SK-N-SH treated with all-trans-retinoic acid at 6 μM for 48 hours (cell line): ENCODE data around the gene ATP10B.
"Not testable (repeated sequence)": the region's sequence is repeated elsewhere in the genome, so short reads cannot be mapped to it uniquely, and the experiment has no call there.

Experiments
- ATAC-seq: fragments of 200-7000 bp; cut with Tn5 transposase; 3 replicates; pipeline ENCODE4 v1.9.1; 2020; ENCODE audit warnings: mild to moderate bottlenecking, moderate library complexity
- ARNTL ChIP-seq: fragments of 450-650 bp; formaldehyde crosslinking; IDR thresholded peaks from 2 replicates; pipeline ENCODE4 v1.5.0; 2020; ENCODE audit warnings: low read depth, mild to moderate bottlenecking, moderate library complexity, borderline replicate concordance
- BACH2 ChIP-seq: fragments of 250-450 bp; sonication (Bioruptor Pico); IDR thresholded peaks from 2 replicates; pipeline ENCODE4 v1.9.0; 2021; ENCODE audit warnings: mild to moderate bottlenecking, borderline replicate concordance
- CREB5 ChIP-seq: fragments of 250-450 bp; sonication (Bioruptor Pico); IDR thresholded peaks from 2 replicates; pipeline ENCODE4 v1.5.1; 2020; ENCODE audit warnings: low read depth, mild to moderate bottlenecking, moderate library complexity
- ESRRG ChIP-seq: fragments of 250-450 bp; sonication (Bioruptor Pico); IDR thresholded peaks from 2 replicates; pipeline ENCODE4 v1.6.1; 2021; ENCODE audit warnings: mild to moderate bottlenecking
- GLIS3 ChIP-seq: fragments of 250-450 bp; sonication (Bioruptor Pico); IDR thresholded peaks from 2 replicates; pipeline ENCODE4 v1.5.0; 2020; ENCODE audit warnings: mild to moderate bottlenecking, moderate library complexity
- ISL1 ChIP-seq: fragments of 250-450 bp; sonication (Bioruptor Pico); IDR thresholded peaks from 2 replicates; pipeline ENCODE4 v2.1.2; 2022; ENCODE audit warnings: mild to moderate bottlenecking, moderate library complexity
- OSR1 ChIP-seq: fragments of 250-450 bp; sonication (Bioruptor Pico); IDR thresholded peaks from 2 replicates; pipeline ENCODE4 v1.8.0; 2022; ENCODE audit warnings: moderate library complexity, mild to moderate bottlenecking, inconsistent platforms
- PATZ1 ChIP-seq: fragments of 250-450 bp; sonication (Bioruptor Pico); IDR thresholded peaks from 2 replicates; pipeline ENCODE4 v1.8.0; 2020; ENCODE audit warnings: mild to moderate bottlenecking, moderate library complexity, borderline replicate concordance
- POU6F1 ChIP-seq: fragments of 250-450 bp; sonication (Bioruptor Pico); IDR thresholded peaks from 2 replicates; pipeline ENCODE4 v1.8.0; 2021; ENCODE audit warnings: low read depth, mild to moderate bottlenecking, moderate library complexity, borderline replicate concordance
- PPARA ChIP-seq: fragments of 250-450 bp; sonication (Bioruptor Pico); IDR thresholded peaks from 2 replicates; pipeline ENCODE4 v1.5.0; 2020; ENCODE audit warnings: mild to moderate bottlenecking, borderline replicate concordance
- RARB ChIP-seq: fragments of 250-450 bp; sonication (Bioruptor Pico); IDR thresholded peaks from 2 replicates; pipeline ENCODE4 v1.8.0; 2021; ENCODE audit warnings: mild to moderate bottlenecking, moderate library complexity
- SNAI2 ChIP-seq: fragments of 250-450 bp; sonication (Bioruptor Pico); IDR thresholded peaks from 2 replicates; pipeline ENCODE4 v1.5.0; 2020; ENCODE audit warnings: mild to moderate bottlenecking, moderate library complexity
- TCF4 ChIP-seq: fragments of 250-450 bp; sonication (Bioruptor Pico); IDR thresholded peaks from 2 replicates; pipeline ENCODE4 v1.8.0; 2021; ENCODE audit warnings: mild to moderate bottlenecking, moderate library complexity, borderline replicate concordance
- TOX ChIP-seq: fragments of 250-450 bp; sonication (Bioruptor Pico); IDR thresholded peaks from 2 replicates; pipeline ENCODE4 v1.8.0; 2021; ENCODE audit warnings: mild to moderate bottlenecking, moderate library complexity, borderline replicate concordance
- TSHZ2 ChIP-seq: fragments of 250-450 bp; sonication (Bioruptor Pico); IDR thresholded peaks from 2 replicates; pipeline ENCODE4 v1.5.0; 2020; ENCODE audit warnings: mild to moderate bottlenecking, moderate library complexity
- ZC3H10 ChIP-seq: fragments of 250-450 bp; sonication (Bioruptor Pico); IDR thresholded peaks from 2 replicates; pipeline ENCODE4 v1.5.1; 2021; ENCODE audit warnings: mild to moderate bottlenecking, moderate library complexity
- ZFP3 ChIP-seq: fragments of 250-450 bp; sonication (Bioruptor Pico); IDR thresholded peaks from 2 replicates; pipeline ENCODE4 v1.5.0; 2020; ENCODE audit warnings: mild to moderate bottlenecking, moderate library complexity
- ZFP30 ChIP-seq: fragments of 450-650 bp; formaldehyde crosslinking; IDR thresholded peaks from 2 replicates; pipeline ENCODE4 v1.5.0; 2022; ENCODE audit warnings: mild to moderate bottlenecking, moderate library complexity
- ZNF565 ChIP-seq: fragments of 450-650 bp; formaldehyde crosslinking; conservative IDR thresholded peaks from 2 replicates; pipeline ENCODE4 v1.5.0; 2020; ENCODE audit warnings: low read depth, mild to moderate bottlenecking, moderate library complexity
- ZNF70 ChIP-seq: fragments of 450-650 bp; formaldehyde crosslinking; IDR thresholded peaks from 2 replicates; pipeline ENCODE4 v1.5.0; 2020; ENCODE audit warnings: mild to moderate bottlenecking, moderate library complexity
- ZNF8 ChIP-seq: fragments of 450-650 bp; formaldehyde crosslinking; IDR thresholded peaks from 2 replicates; pipeline ENCODE4 v1.5.0; 2020; ENCODE audit warnings: mild to moderate bottlenecking, moderate library complexity

The ATP10B gene

GRCh38 chr5:160833806-160834205 lies 18.2 kb downstream of the ATP10B start:
- TF ChIP-seq ISL1 (CRISPR knock-in tag) (no peak), POU6F1 (CRISPR knock-in tag) (no peak), GLIS3 (CRISPR knock-in tag) (no peak), TCF4 (CRISPR knock-in tag) (no peak), ZNF8 (CRISPR knock-in tag) (no peak)
- TF ChIP-seq, all 23 proteins: peak for 0
- no peak for ATAC-seq

GRCh38 chr5:160831801-160832200 lies 20.2 kb downstream of the ATP10B start:
- TF ChIP-seq TCF4 (CRISPR knock-in tag) (no peak), PPARA (CRISPR knock-in tag) (no peak), ZNF70 (no peak), ZC3H10 (CRISPR knock-in tag) (no peak), ZFP3 (CRISPR knock-in tag) (no peak), BACH2 (CRISPR knock-in tag) (no peak), SNAI2 (CRISPR knock-in tag) (no peak), ZNF8 (CRISPR knock-in tag) (no peak), ZNF565 (no peak)
- no peak for ATAC-seq

- no peak for TF ChIP-seq TSHZ2 (CRISPR knock-in tag)
- TF ChIP-seq PATZ1 (CRISPR knock-in tag): no peak
- no peak for TF ChIP-seq CREB5
- TF ChIP-seq GLIS3 (CRISPR knock-in tag): no peak
- no peak for TF ChIP-seq ZFP30 (CRISPR knock-in tag)
- no peak for TF ChIP-seq ZNF8 (CRISPR knock-in tag)
- no peak for TF ChIP-seq OSR1 (CRISPR knock-in tag)
- TF ChIP-seq ZFP3 (CRISPR knock-in tag): no peak
- TF ChIP-seq ARNTL (CRISPR knock-in tag): no peak
- no peak for TF ChIP-seq PPARA (CRISPR knock-in tag)
- no peak for TF ChIP-seq SNAI2 (CRISPR knock-in tag)
- TF ChIP-seq ESRRG (CRISPR knock-in tag): no peak
- TF ChIP-seq ZNF565: no peak
- TF ChIP-seq ISL1 (CRISPR knock-in tag): no peak
- no peak for TF ChIP-seq POU6F1 (CRISPR knock-in tag)
- TF ChIP-seq BACH2 (CRISPR knock-in tag): no peak
- TF ChIP-seq RARB: no peak
- no peak for TF ChIP-seq TOX (CRISPR knock-in tag)
- TF ChIP-seq ZC3H10 (CRISPR knock-in tag): no peak
- ATAC-seq: no peak
Measured at GRCh38 chr5:160824301-160825001, 27.6 kb downstream of the ATP10B start.

GRCh38 chr5:160812996-160813395 lies 39.0 kb downstream of the ATP10B start:
- not testable (repeated sequence) for ATAC-seq
